GM19239 (cell line): ENCODE data around the gene NVL.

ENCODE experiments used
- DNase-seq: peaks from one replicate; pipeline ENCODE4 v3.0.0; 2011; ENCODE audit warnings: low spot score; ENCODE audit not compliant: insufficient read length
- FAIRE-seq: peaks from 2 replicates; lab custom pipeline; 2011; peaks lifted over from hg19 to GRCh38; lab: Jason Lieb, UNC

NVL gene

GRCh38 chr1:224205438-224205840, 124.5 kb downstream of the NVL start:
- FAIRE-seq (peak; percentile 21), DNase-seq (no peak)

DNA sequence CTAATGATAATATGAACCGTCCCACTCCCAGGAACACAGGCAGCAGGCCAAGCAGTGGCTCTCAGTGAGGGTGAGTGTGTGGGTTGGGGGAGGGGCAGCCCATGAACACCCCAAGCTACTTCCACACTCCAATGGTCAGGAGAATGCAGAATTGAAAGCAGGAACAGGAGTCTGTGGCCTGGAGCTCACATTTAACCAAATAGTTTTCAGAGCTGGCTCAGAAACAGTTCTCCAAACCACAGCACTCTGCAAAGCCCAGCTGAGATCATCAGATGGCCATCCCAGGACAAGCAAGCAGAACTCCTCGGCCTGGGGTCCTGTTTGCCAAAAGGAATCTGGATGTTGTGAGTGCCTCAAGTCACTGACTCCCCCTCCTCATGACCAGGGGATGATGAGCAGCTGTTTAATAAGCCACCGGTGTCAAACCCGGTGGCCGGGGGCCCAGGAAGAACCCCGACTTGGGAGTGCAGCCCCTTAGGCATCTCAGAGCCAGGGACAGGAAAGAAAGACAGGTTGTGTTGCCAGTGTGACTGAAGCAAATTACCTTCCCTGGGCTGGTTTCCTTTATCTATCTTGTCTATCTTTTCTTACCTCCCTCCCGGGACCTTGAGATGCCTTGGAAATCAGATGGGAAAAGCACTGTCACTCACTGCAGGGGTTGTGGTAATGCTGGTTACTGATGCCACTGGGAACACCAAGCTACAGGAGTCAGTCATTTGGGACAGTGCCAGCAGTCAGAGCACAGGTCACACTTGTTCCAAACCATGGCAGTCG, 126.5 kb downstream of the NVL start:
- DNase-seq (no peak), FAIRE-seq (peak; percentile 85)

GRCh38 chr1:224201853-224202252, 128.1 kb downstream of the NVL start:
- DNase-seq (no peak), FAIRE-seq (no peak)

- DNase-seq = no peak
- no peak for FAIRE-seq
Observed at GRCh38 chr1:224201383-224201782, 128.6 kb downstream of the NVL start.

- DNase-seq (no peak), FAIRE-seq (no peak)
Observed at GRCh38 chr1:224199679-224200078, 130.3 kb downstream of the NVL start.

- FAIRE-seq = no peak
Observed at GRCh38 chr1:224198572-224198971, 131.4 kb downstream of the NVL start.

GRCh38 chr1:224196813-224197600, 133.0 kb downstream of the NVL start:
- DNase-seq = no peak
- FAIRE-seq = no peak

More at GRCh38 chr1:224198572-224198971, 131.4 kb downstream of the NVL start:
- DNase-seq = no peak

GRCh38 chr1:224193319-224193966, 136.5 kb downstream of the NVL start:
- no peak for FAIRE-seq
- DNase-seq = no peak

- no peak for FAIRE-seq
- DNase-seq = no peak
Observed at GRCh38 chr1:224192082-224192788, 137.7 kb downstream of the NVL start.

GRCh38 chr1:224189561-224189960, 140.4 kb downstream of the NVL start:
- DNase-seq = no peak
- FAIRE-seq = no peak

DNA sequence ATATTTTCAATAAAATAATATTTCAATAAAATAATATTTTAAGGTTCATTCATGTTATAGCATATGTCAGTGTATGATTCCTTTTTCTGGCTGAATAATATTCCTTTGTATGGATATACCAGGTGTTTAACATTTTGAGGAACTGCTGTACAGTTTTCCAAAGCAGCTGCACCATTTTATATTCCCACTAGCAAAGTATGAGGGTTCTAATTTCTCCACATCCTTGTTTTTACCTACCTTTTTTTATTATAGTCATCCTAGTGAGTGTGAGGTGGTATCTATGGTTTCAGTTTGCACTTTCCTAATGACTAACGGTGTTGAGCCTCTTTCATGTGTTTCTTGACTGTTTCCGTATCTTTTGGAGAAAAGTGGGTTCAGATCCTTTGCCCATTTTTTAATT, 141.7 kb downstream of the NVL start:
- FAIRE-seq = no peak

DNA sequence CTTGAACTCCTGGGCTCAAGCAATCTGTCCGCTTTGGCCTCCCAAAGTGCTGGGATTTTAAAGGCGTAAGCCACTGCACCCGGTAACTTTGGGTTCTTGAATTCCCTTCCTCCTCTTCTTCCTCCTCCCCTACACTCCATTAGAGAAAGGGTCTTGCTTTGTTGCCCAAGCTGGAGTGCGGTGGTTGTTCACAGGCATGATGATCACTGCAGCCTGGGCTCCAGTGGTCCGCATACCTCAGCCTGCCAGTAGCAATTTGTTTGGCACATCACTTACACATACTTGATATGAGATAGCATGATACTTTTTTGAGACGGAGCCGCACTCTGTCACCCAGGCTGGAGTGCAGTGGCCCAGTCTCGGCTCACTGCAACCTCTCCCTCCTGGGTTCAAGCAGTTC, 144.8 kb downstream of the NVL start:
- no peak for FAIRE-seq
- no peak for DNase-seq

More for the DNA sequence above, 141.7 kb downstream of the NVL start:
- DNase-seq = no peak

DNA sequence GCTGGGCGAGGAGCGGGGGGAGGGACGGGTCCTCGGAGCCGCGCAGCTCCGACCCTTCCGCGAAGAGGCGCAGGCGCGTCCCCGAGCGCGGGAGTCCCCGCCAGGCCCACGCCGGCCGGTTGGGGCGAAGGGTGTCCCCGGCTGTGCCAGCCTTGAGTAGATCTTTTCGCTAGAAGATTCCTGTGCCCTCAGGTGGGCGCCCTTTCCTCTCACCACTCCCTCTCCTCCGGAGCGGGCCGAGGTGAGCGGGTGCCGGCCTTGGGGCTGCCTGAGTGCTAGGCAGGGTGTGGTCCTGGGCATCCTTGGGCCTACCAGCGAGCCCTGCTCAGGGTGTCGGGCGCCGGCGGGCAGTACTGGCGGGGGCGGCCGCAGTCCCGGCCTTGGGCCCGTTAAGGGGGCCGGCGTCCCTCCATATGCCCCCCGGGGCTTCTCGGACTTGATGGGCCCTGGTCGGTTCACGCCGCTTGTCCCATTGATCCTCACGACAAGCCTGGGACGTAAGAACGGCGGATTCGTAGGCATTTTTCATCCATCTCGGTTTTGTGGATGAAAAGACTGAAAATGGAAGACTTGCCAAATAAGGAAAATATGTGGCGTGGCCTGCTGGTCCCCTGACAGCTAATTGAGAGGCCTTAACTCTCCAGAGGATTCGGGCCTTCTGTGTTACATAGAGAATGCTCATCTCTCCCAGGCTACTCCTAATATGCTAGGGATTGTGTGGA, 146.2 kb downstream of the NVL start:
- peak; percentile 11 for FAIRE-seq
- no peak for DNase-seq

GRCh38 chr1:224182866-224183590, 146.9 kb downstream of the NVL start, which contains the start of gene DEGS1:
TSS of gene DEGS1 (plus strand) at chr1:224183240. CDS start at chr1:224183337, 97 bp downstream.
- peak; percentile 77 for DNase-seq
- FAIRE-seq = no peak

DNA sequence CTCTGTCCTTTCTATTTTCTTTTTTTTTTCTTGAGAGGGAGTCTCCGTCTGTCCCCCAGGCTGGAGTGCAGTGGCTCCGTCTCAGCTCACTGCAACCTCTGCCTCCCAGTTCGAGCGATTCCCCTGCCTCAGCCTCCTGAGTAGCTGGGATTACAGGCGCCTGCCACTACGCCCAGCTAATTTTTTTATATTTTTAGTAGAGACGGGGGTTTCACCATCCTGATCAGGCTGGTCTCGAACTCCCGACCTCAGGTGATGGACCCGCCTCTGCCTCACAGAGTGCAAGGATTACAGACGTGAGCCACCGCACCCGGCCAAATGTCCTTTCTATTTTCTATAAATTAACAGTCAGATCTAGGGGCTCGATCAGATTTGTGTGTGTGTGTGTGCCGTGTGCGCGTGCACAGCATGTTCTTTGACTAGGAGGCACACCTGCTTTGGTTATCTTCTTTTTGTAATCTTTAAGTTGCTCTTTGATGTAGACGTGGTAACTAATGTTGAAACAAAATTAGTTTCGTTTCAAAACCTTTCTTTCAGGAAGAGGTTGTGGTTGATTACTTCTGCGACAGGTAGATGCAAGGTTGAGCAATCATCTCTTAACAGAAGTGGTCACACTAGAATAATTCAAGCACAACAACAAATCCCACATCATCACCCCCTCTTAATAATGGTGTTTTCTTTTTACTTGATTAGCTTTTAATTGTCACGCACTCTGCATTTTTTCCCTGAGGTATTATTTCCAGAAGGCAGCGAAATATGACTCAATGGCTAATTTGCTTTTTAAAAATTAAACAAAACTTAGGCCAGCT, 147.7 kb downstream of the NVL start:
- FAIRE-seq (peak; percentile 95), DNase-seq (peak; percentile 44)

DNA sequence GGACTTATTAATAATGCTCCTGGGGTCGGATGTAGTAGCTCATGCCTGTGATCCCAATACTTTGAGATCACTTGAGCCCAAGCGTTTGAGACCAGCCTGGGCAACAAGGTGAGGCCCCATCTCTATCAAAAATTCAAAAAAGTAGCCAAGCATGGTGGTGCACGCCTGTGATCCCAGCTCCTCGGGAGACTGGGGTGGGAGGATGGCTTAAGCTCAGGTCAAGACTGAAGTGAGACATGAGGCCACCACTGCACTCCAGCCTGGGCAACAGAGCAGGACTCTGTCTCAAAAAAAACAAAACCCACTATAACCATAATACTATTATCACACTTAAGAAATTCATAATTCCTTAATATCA, 148.5 kb downstream of the NVL start:
- no peak for FAIRE-seq

GRCh38 chr1:224180783-224181452, 149.1 kb downstream of the NVL start:
- no peak for DNase-seq
- no peak for FAIRE-seq

More for the DNA sequence above, 148.5 kb downstream of the NVL start:
- no peak for DNase-seq

- no peak for DNase-seq
Observed at GRCh38 chr1:224178894-224179293, 151.1 kb downstream of the NVL start.

More at GRCh38 chr1:224178894-224179293, 151.1 kb downstream of the NVL start:
- no peak for FAIRE-seq
